H9 (cell line): ENCODE results near the gene NEMP1. TPM values are rescaled to one million over a fixed set of nuclear protein-coding genes. Genes with fewer than 3 reads are reported as not detected.
A peak's percentile ranks its signal among the peaks of the same experiment; 100 is the strongest.

Source experiments
- DNase-seq: peaks from one replicate; pipeline ENCODE4 v3.0.0-alpha.2; 2017
- H2AFZ ChIP-seq: one replicate; pipeline ENCODE4 v1.6.1; 2013; ENCODE audit warnings: mild to moderate bottlenecking, low read length, control low read depth, moderate library complexity
- H2AK5ac ChIP-seq: 2 replicates; pipeline ENCODE4 v1.6.1; 2013; ENCODE audit warnings: low read length, control low read depth, mixed read lengths; ENCODE audit not compliant: insufficient read length
- H2BK120ac ChIP-seq: one replicate; pipeline ENCODE4 v1.6.1; 2013; ENCODE audit warnings: low read depth, mild to moderate bottlenecking, low read length, control low read depth, inconsistent platforms; ENCODE audit not compliant: poor library complexity, severe bottlenecking
- H2BK12ac ChIP-seq: 2 replicates; pipeline ENCODE4 v1.6.1; 2013; ENCODE audit warnings: low read length, control low read depth, mixed read lengths, low read depth; ENCODE audit not compliant: insufficient read length
- H2BK15ac ChIP-seq: 2 replicates; pipeline ENCODE4 v1.6.1; 2013; ENCODE audit warnings: low read depth, low read length, control low read depth
- H2BK20ac ChIP-seq: one replicate; pipeline ENCODE4 v1.6.1; 2013; ENCODE audit warnings: low read depth, mild to moderate bottlenecking, low read length, control low read depth, inconsistent platforms; ENCODE audit not compliant: poor library complexity, severe bottlenecking
- H2BK5ac ChIP-seq: 2 replicates; pipeline ENCODE4 v1.6.1; 2013; ENCODE audit warnings: low read length, control low read depth, mixed read lengths; ENCODE audit not compliant: insufficient read length
- H3K14ac ChIP-seq: 2 replicates; pipeline ENCODE4 v1.6.1; 2013; ENCODE audit warnings: low read length, control low read depth; ENCODE audit not compliant: insufficient read depth
- H3K18ac ChIP-seq: 2 replicates; pipeline ENCODE4 v1.6.1; 2013; ENCODE audit warnings: low read depth, mild to moderate bottlenecking, mixed read lengths, low read length, control low read depth; ENCODE audit not compliant: insufficient read length
- H3K23ac ChIP-seq: 2 replicates; pipeline ENCODE4 v1.6.1; 2013; ENCODE audit warnings: low read length, control low read depth, mixed read lengths, low read depth; ENCODE audit not compliant: insufficient read length
- H3K23me2 ChIP-seq: 2 replicates; pipeline ENCODE4 v1.6.1; 2013; ENCODE audit warnings: low read depth, mild to moderate bottlenecking, mixed read lengths, low read length, control low read depth; ENCODE audit not compliant: insufficient read length, poor library complexity, severe bottlenecking
- H3K27ac ChIP-seq: 2 replicates; pipeline ENCODE4 v1.5.1; 2013; ENCODE audit warnings: low read length, control low read depth, mixed read lengths, low read depth; ENCODE audit not compliant: insufficient read length
- H3K27me3 ChIP-seq: 2 replicates; pipeline ENCODE4 v1.6.1; 2013; ENCODE audit warnings: low read length, control low read depth, inconsistent platforms; ENCODE audit not compliant: insufficient read depth
- H3K4ac ChIP-seq: 2 replicates; pipeline ENCODE4 v1.6.1; 2013; ENCODE audit warnings: low read depth, mild to moderate bottlenecking, control low read depth, inconsistent platforms, low read length, moderate library complexity
- H3K4me1 ChIP-seq: 2 replicates; pipeline ENCODE4 v1.6.1; 2013; ENCODE audit warnings: low read length, control low read depth, inconsistent platforms; ENCODE audit not compliant: insufficient read depth
- H3K4me2 ChIP-seq: 2 replicates; pipeline ENCODE4 v1.6.1; 2013; ENCODE audit warnings: low read length, control low read depth, mixed read lengths; ENCODE audit not compliant: insufficient read length, insufficient read depth
- H3K56ac ChIP-seq: 2 replicates; pipeline ENCODE4 v1.6.1; 2013; ENCODE audit warnings: low read depth, mild to moderate bottlenecking, mixed read lengths, low read length, control low read depth; ENCODE audit not compliant: insufficient read length
- H3K79me1 ChIP-seq: 2 replicates; pipeline ENCODE4 v1.6.1; 2013; ENCODE audit warnings: low read depth, mild to moderate bottlenecking, moderate library complexity, low read length, control low read depth, inconsistent platforms; ENCODE audit not compliant: insufficient read depth, poor library complexity, severe bottlenecking
- H3K79me2 ChIP-seq: 2 replicates; pipeline ENCODE4 v1.6.1; 2013; ENCODE audit warnings: low read length, control low read depth, inconsistent platforms; ENCODE audit not compliant: insufficient read depth
- H3K9ac ChIP-seq: 2 replicates; pipeline ENCODE4 v1.6.1; 2013; ENCODE audit warnings: low read length, control low read depth, mixed read lengths; ENCODE audit not compliant: insufficient read length; ENCODE audit errors: extremely low read depth
- H3K9me3 ChIP-seq: one replicate; pipeline ENCODE4 v1.6.1; 2013; ENCODE audit warnings: low read depth, low read length, inconsistent platforms; ENCODE audit not compliant: control insufficient read depth
- H3T11ph ChIP-seq: one replicate; pipeline ENCODE4 v1.6.1; 2013; ENCODE audit warnings: mild to moderate bottlenecking, low read length, control low read depth, inconsistent platforms
- H4K20me1 ChIP-seq: one replicate; pipeline ENCODE4 v1.6.1; 2013; ENCODE audit not compliant: control insufficient read depth, insufficient read length, insufficient read depth
- H4K5ac ChIP-seq: 2 replicates; pipeline ENCODE4 v1.6.1; 2013; ENCODE audit warnings: low read depth, mild to moderate bottlenecking, mixed read lengths, low read length, control low read depth; ENCODE audit not compliant: insufficient read length
- H4K8ac ChIP-seq: replicated peaks from 2 replicates; pipeline ENCODE4 v1.6.1; 2013; ENCODE audit warnings: low read length, control low read depth, mixed read lengths, low read depth; ENCODE audit not compliant: insufficient read length
- H4K91ac ChIP-seq: 2 replicates; pipeline ENCODE4 v1.6.1; 2013; ENCODE audit warnings: low read depth, mild to moderate bottlenecking, moderate library complexity, mixed read lengths, low read length, control low read depth; ENCODE audit not compliant: insufficient read length
- H3K27ac Mint-ChIP-seq, 3 experiments: 2 replicates in 2 of 3; 3 replicates in 1 of 3; pipeline ENCODE4 v1.8.0; 2020 to 2021; ENCODE audit warnings: mixed read lengths in 3 of 3, mild to moderate bottlenecking in 1 of 3, moderate library complexity in 1 of 3
- H3K27me3 Mint-ChIP-seq: 2 replicates; pipeline ENCODE4 v1.8.0; 2021; ENCODE audit warnings: low read depth, mild to moderate bottlenecking, moderate library complexity, mixed read lengths
- H3K36me3 Mint-ChIP-seq, 3 experiments: 2 replicates in 2 of 3; 3 replicates in 1 of 3; pipeline ENCODE4 v1.8.0; 2020 to 2021; ENCODE audit warnings: low read depth in 3 of 3, mixed read lengths in 3 of 3; ENCODE audit not compliant: insufficient read depth in 1 of 3
- H3K4me1 Mint-ChIP-seq, 2 experiments: 2 replicates each; pipeline ENCODE4 v1.8.0; 2020; ENCODE audit warnings: mixed read lengths in 2 of 2
- H3K4me3 Mint-ChIP-seq, 2 experiments: 2 replicates in 1 of 2; 3 replicates in 1 of 2; pipeline ENCODE4 v1.8.0; 2020 to 2021; ENCODE audit warnings: mild to moderate bottlenecking in 2 of 2, mixed read lengths in 2 of 2, moderate library complexity in 1 of 2
- H3K9me3 Mint-ChIP-seq, 2 experiments: 2 replicates in 1 of 2; 3 replicates in 1 of 2; pipeline ENCODE4 v1.8.0; 2020; ENCODE audit warnings: mild to moderate bottlenecking in 2 of 2, mixed read lengths in 2 of 2, moderate library complexity in 1 of 2
- WGBS: extraction: QIAGEN DNeasy Blood & Tissue Kit; methylation state at CpG from one replicate; pipeline ENCODE4 v1.1.7; 2013; ENCODE audit warnings: missing lambda C conversion rate, low lambda C conversion rate, mixed read lengths; ENCODE audit not compliant: insufficient read length; ENCODE audit errors: extremely low coverage; 5-methylcytosine and 5-hydroxymethylcytosine counted together
- total RNA-seq: library from RNA; stranded (reverse); gene quantifications from 2 replicates; pipeline ENCODE4 v1.2.1, GENCODE V29; 2021
- TF ChIP-seq, protein P1 (sequence below): fragments of 200-600 bp; sonication (generic); conservative IDR thresholded peaks from 3 replicates; pipeline ENCODE4 v1.8.0; 2021; ENCODE audit warnings: antibody characterized with exemption, mild to moderate bottlenecking

Gene NEMP1
- total RNA-seq, 1 experiment from 2014 or later, result 50.1 TPM

DNA sequence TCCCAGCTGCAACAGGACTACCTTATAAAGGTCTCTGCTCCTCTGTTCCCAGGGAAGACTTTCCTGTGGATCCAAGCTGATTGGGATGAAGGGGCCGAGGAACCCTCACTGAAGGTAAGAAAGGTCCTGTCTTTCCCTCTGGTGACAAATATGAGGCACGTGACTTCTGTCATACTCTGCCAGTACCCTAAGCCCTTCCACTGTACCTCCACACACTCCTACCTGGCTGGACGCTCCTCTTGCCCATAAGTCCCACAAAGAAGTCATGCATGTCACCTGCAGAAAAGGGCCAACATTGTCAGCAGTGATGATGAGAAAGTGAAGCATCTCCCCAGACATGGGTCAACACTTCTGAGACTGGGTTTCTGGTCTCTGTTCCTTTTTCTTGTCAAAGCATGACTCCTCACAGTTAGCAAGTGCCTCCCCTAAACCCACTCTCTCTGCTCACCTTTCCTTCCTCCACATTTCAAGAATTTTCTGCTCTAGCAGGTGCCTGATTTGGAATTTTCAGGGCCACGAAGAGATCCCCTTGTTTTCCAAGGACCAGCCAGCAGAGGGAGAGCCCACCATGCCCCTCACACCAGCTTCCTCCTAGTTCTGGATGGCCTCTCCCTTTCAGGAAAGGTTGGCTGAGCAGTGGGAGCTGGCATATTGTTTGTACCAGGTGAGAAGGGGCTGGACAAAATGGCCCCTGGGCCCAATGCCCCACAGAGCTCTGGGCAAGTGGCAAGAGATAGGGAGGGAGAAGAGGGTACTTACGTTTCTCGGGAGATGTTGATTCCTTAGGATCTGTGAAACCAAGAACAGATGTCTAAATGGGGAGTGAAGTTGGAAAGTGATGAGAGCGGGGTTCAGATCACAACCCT is 65.8 kb downstream of the NEMP1 start:
- Histone ChIP-seq H4K5ac (no peak overlapping the region), H3T11ph (no peak overlapping the region), H3K23me2 (no peaks in the 10 kb centered on the region), H3K4ac (no peak overlapping the region), H2AK5ac (no peak overlapping the region), H3K79me1 (no peaks in the 10 kb centered on the region), H3K4me1 (peaks cover 16% of the 10 kb centered on the region; the same call in 1 of the 2 replicates), H4K8ac (no peak overlapping the region), H3K23ac (no peak overlapping the region), H2BK120ac (no peak overlapping the region), H2BK5ac (no peak overlapping the region), H2BK15ac (no peak overlapping the region), H3K79me2 (no peaks in the 10 kb centered on the region), H3K14ac (no peak overlapping the region), H2AFZ (no peak overlapping the region), H2BK12ac (no peak overlapping the region), H3K56ac (no peak overlapping the region), H3K9me3 (no peaks in the 10 kb centered on the region), H3K9ac (no peak overlapping the region), H4K91ac (no peak overlapping the region), H3K4me2 (no peak overlapping the region), H3K18ac (no peak overlapping the region), H3K27ac (no peak overlapping the region), H2BK20ac (no peak overlapping the region), H4K20me1 (no peaks in the 10 kb centered on the region), H3K27me3 (no peaks in the 10 kb centered on the region; the same call in 1 of the 2 replicates)
- TF ChIP-seq, protein P1, sequence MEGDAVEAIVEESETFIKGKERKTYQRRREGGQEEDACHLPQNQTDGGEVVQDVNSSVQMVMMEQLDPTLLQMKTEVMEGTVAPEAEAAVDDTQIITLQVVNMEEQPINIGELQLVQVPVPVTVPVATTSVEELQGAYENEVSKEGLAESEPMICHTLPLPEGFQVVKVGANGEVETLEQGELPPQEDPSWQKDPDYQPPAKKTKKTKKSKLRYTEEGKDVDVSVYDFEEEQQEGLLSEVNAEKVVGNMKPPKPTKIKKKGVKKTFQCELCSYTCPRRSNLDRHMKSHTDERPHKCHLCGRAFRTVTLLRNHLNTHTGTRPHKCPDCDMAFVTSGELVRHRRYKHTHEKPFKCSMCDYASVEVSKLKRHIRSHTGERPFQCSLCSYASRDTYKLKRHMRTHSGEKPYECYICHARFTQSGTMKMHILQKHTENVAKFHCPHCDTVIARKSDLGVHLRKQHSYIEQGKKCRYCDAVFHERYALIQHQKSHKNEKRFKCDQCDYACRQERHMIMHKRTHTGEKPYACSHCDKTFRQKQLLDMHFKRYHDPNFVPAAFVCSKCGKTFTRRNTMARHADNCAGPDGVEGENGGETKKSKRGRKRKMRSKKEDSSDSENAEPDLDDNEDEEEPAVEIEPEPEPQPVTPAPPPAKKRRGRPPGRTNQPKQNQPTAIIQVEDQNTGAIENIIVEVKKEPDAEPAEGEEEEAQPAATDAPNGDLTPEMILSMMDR, result peak; percentile 57
- DNase-seq, result no peak
- peaks cover 49 to 81% of the 10 kb centered on the region in 2 experiments for H3K4me1 Mint-ChIP-seq
- H3K36me3 Mint-ChIP-seq, result peaks cover 0 to 2% (median 0%) of the 10 kb centered on the region in 3 experiments; a peak in 2 of 7 replicates
- WGBS, result no CpG with 5 or more reads among the region's 7 CpGs
- no peaks in the 10 kb centered on the region for H3K9me3 Mint-ChIP-seq
- H3K27ac Mint-ChIP-seq, result peak overlapping the region in 2 of 3 experiments; percentile 12 to 63; a peak in 2 of 7 replicates
- H3K27me3 Mint-ChIP-seq, result peaks cover 6% of the 10 kb centered on the region
- H3K4me3 Mint-ChIP-seq, result peak overlapping the region in 1 of 2 experiments; percentile 15; a peak in 1 of 5 replicates
